DMS 273 (cell line): ENCODE measurements around the gene LRRC8A.
"Not testable (repeated sequence)": the region's sequence is repeated elsewhere in the genome, so short reads cannot be mapped to it uniquely, and the experiment has no call there.

Experiments used
- DNase-seq: peaks from one replicate; lab custom pipeline; 2025; ENCODE audit not compliant: unreplicated experiment; lab: John Stamatoyannopoulos, UW

The LRRC8A gene

GRCh38 chr9:128881884-128882676, at the start of gene LRRC8A, which contains the start of gene KYAT1:
TSS of gene LRRC8A (plus strand) at chr9:128882133. CDS start at chr9:128907165, 25,032 bp downstream.
TSS of gene KYAT1 (minus strand) at chr9:128881950. CDS start at chr9:128845405, 36,545 bp downstream.
- DNase-seq = peak; percentile 99

GRCh38 chr9:128833696-128834095, 48.2 kb upstream of the LRRC8A start:
- DNase-seq = no peak

- DNase-seq = no peak
Observed at GRCh38 chr9:128835246-128836210, 46.4 kb upstream of the LRRC8A start.

GRCh38 chr9:128836509-128837145, 45.3 kb upstream of the LRRC8A start:
- DNase-seq = no peak

- no peak for DNase-seq
Observed at GRCh38 chr9:128838338-128838737, 43.6 kb upstream of the LRRC8A start.

- DNase-seq = no peak
Observed at GRCh38 chr9:128840524-128840923, 41.4 kb upstream of the LRRC8A start.

GRCh38 chr9:128841694-128842492, 40.0 kb upstream of the LRRC8A start:
- DNase-seq = no peak

- not testable (repeated sequence) for DNase-seq
Observed at GRCh38 chr9:128843171-128843570, 38.8 kb upstream of the LRRC8A start.

GRCh38 chr9:128845186-128845931, 36.6 kb upstream of the LRRC8A start:
- DNase-seq = peak; percentile 91

- no peak for DNase-seq
Observed at GRCh38 chr9:128846680-128847030, 35.3 kb upstream of the LRRC8A start.

GRCh38 chr9:128847803-128848202, 34.1 kb upstream of the LRRC8A start:
- no peak for DNase-seq

- not testable (repeated sequence) for DNase-seq
Observed at GRCh38 chr9:128851024-128851423, 30.9 kb upstream of the LRRC8A start.

GRCh38 chr9:128851779-128852600, 29.9 kb upstream of the LRRC8A start:
- peak; percentile 59 for DNase-seq

- DNase-seq = not testable (repeated sequence)
Observed at GRCh38 chr9:128852646-128853045, 29.3 kb upstream of the LRRC8A start.

- DNase-seq = not testable (repeated sequence)
Observed at GRCh38 chr9:128854454-128854853, 27.5 kb upstream of the LRRC8A start.

GRCh38 chr9:128858476-128858875, 23.5 kb upstream of the LRRC8A start:
- not testable (repeated sequence) for DNase-seq

GRCh38 chr9:128860937-128861336, 21.0 kb upstream of the LRRC8A start:
- DNase-seq = no peak

- no peak for DNase-seq
Observed at GRCh38 chr9:128861501-128861900, 20.4 kb upstream of the LRRC8A start.

- no peak for DNase-seq
Observed at GRCh38 chr9:128862401-128862851, 19.5 kb upstream of the LRRC8A start.
